Common myeloid progenitor, CD34-positive (primary cell): Measurements from ENCODE around the gene UPK1A.
"Not testable (repeated sequence)": the region's sequence is repeated elsewhere in the genome, so short reads cannot be mapped to it uniquely, and the experiment has no call there.

Experiments
- CTCF ChIA-PET: fragments of 350-600 bp; sonication (Branson Sonifier 250); formaldehyde crosslinking; loops from one replicate; lab custom pipeline; 2021; ENCODE audit warnings: antibody characterized with exemption; lab: Charles Lee
- POLR2A ChIA-PET: fragments of 350-600 bp; sonication (Branson Sonifier 250); formaldehyde crosslinking; loops from one replicate; lab custom pipeline; 2021; ENCODE audit warnings: antibody characterized with exemption; lab: Charles Lee
- DNase-seq, 3 donors: peaks; one replicate each; pipeline versions ENCODE4 v3.0.0 to v3.0.0-alpha.2; 2013
- H3K27ac ChIP-seq, 2 experiments: 1 replicate in 1 of 2; 2 replicates in 1 of 2; pipeline ENCODE4 v1.7.0; 2013; ENCODE audit warnings: inconsistent platforms in 2 of 2, low read length in 2 of 2, mild to moderate bottlenecking in 2 of 2, low read depth in 1 of 2, moderate library complexity in 1 of 2; ENCODE audit not compliant: severe bottlenecking in 2 of 2, insufficient read depth in 1 of 2, poor library complexity in 1 of 2
- H3K27me3 ChIP-seq, 5 experiments: replicated peaks in 2 of 5; 1 replicate in 3 of 5; 2 replicates in 2 of 5; pipeline versions ENCODE4 v1.6.1 to v1.7.0; 2013; ENCODE audit warnings: low read length in 4 of 5, mild to moderate bottlenecking in 2 of 5, moderate library complexity in 2 of 5, inconsistent platforms in 1 of 5; ENCODE audit not compliant: insufficient read depth in 5 of 5, control insufficient read depth in 4 of 5
- H3K36me3 ChIP-seq, 4 experiments: 1 replicate in 2 of 4; 2 replicates in 2 of 4; pipeline versions ENCODE4 v1.6.1 to v1.7.0; 2013; ENCODE audit warnings: low read length in 3 of 4, control low read depth in 1 of 4, mild to moderate bottlenecking in 1 of 4; ENCODE audit not compliant: control insufficient read depth in 4 of 4, insufficient read depth in 4 of 4
- H3K4me1 ChIP-seq, 4 experiments: 1 replicate in 3 of 4; 2 replicates in 1 of 4; pipeline versions ENCODE4 v1.6.1 to v1.7.1; 2013; ENCODE audit warnings: low read length in 3 of 4, mild to moderate bottlenecking in 3 of 4, control low read depth in 1 of 4, inconsistent platforms in 1 of 4, moderate library complexity in 1 of 4; ENCODE audit not compliant: control insufficient read depth in 4 of 4, insufficient read depth in 4 of 4; ENCODE audit errors: control extremely low read depth in 1 of 4
- H3K4me3 ChIP-seq, 7 experiments: 1 replicate in 4 of 7; 2 replicates in 3 of 7; pipeline versions ENCODE4 v1.5.1 to v1.7.0; 2013; ENCODE audit warnings: mild to moderate bottlenecking in 7 of 7, low read length in 6 of 7, moderate library complexity in 6 of 7, inconsistent platforms in 2 of 7, low read depth in 2 of 7, control low read depth in 1 of 7; ENCODE audit not compliant: insufficient read depth in 4 of 7, control insufficient read depth in 1 of 7; ENCODE audit errors: extremely low read depth in 1 of 7
- H3K9me3 ChIP-seq, 5 experiments: 1 replicate in 4 of 5; 2 replicates in 1 of 5; pipeline versions ENCODE4 v1.6.1 to v1.7.1; 2013; ENCODE audit warnings: low read length in 4 of 5, mild to moderate bottlenecking in 2 of 5, inconsistent platforms in 1 of 5, low read depth in 1 of 5, moderate library complexity in 1 of 5; ENCODE audit not compliant: control insufficient read depth in 4 of 5, insufficient read depth in 2 of 5; ENCODE audit errors: control extremely low read depth in 1 of 5
- WGBS: methylation state at CpG from one replicate; pipeline ENCODE4 v1.1.5; 2013; ENCODE audit not compliant: insufficient coverage; 5-methylcytosine and 5-hydroxymethylcytosine counted together

The UPK1A gene

GRCh38 chr19:35673121-35673804, 6.9 kb downstream of the UPK1A start:
- H3K27me3 ChIP-seq: peaks cover 6 to 39% (median 14%) of the 10 kb centered on the region in 5 experiments
- no peaks in the 10 kb centered on the region for H3K9me3 ChIP-seq
- DNase-seq: peak in 2 of 3 donors; percentile 56 to 59
- ChIA-PET CTCF (interaction anchor here (1.1 to 1.3 kb wide), 3 partner anchors 9 to 163 kb away, joined by 3 to 4 read pairs (median 3); no protein-coding TSS in a partner anchor), POLR2A (interaction anchor here (0.6 kb wide), 1 partner anchor 19 kb away, joined by 3 read pairs; no protein-coding TSS in a partner anchor)
- peaks cover 0 to 4% (median 3%) of the 10 kb centered on the region in 4 experiments for H3K4me1 ChIP-seq
- 2% methylated on average over 33 of the region's 39 CpGs for WGBS
- H3K36me3 ChIP-seq: no peaks in the 10 kb centered on the region
- no peak overlapping the region for H3K27ac ChIP-seq
- peak overlapping the region; percentile 0 to 71 (median 38) for H3K4me3 ChIP-seq

- ChIA-PET POLR2A (interaction anchor here (0.6 kb wide), 1 partner anchor 144 kb away, joined by 3 read pairs; no protein-coding TSS in a partner anchor), CTCF (no interaction called here)
- Histone ChIP-seq H3K27ac (no peak overlapping the region), H3K9me3 (no peaks in the 10 kb centered on the region), H3K27me3 (peaks cover 6 to 35% (median 14%) of the 10 kb centered on the region in 5 experiments), H3K4me3 (no peak overlapping the region), H3K4me1 (peaks cover 0 to 4% (median 3%) of the 10 kb centered on the region in 4 experiments), H3K36me3 (no peaks in the 10 kb centered on the region)
- 86% methylated on average over 14 of the region's 15 CpGs for WGBS
- no peak for DNase-seq
Measured at GRCh38 chr19:35675589-35676140, 9.3 kb downstream of the UPK1A start.

- Histone ChIP-seq H3K27ac (no peak overlapping the region), H3K36me3 (no peaks in the 10 kb centered on the region), H3K4me3 (no peak overlapping the region), H3K27me3 (no peaks in the 10 kb centered on the region), H3K4me1 (no peaks in the 10 kb centered on the region), H3K9me3 (no peaks in the 10 kb centered on the region)
- 100% methylated on average over 2 of the region's 4 CpGs for WGBS
- POLR2A ChIA-PET: interaction anchor here (0.6 kb wide), 1 partner anchor 22 kb away, joined by 3 read pairs; no protein-coding TSS in a partner anchor
- CTCF ChIA-PET: interaction anchor here (1.7 kb wide), 1 partner anchor 130 kb away, joined by 4 read pairs; no protein-coding TSS in a partner anchor
- no peak for DNase-seq
Measured at GRCh38 chr19:35689836-35690235, 23.5 kb downstream of the UPK1A start.

- H3K36me3 ChIP-seq, H3K4me3 ChIP-seq, H3K27me3 ChIP-seq, POLR2A ChIA-PET, H3K4me1 ChIP-seq, DNase-seq, H3K27ac ChIP-seq, H3K9me3 ChIP-seq: not testable (repeated sequence)
- 95% methylated on average over 29 of the region's 37 CpGs for WGBS
- CTCF ChIA-PET: interaction anchor here (1.5 to 1.7 kb wide), 2 partner anchors 23 to 128 kb away, joined by 3 to 4 read pairs; no protein-coding TSS in a partner anchor
Measured at GRCh38 chr19:35691106-35691505, 24.8 kb downstream of the UPK1A start.

GRCh38 chr19:35692010-35692409, 25.7 kb downstream of the UPK1A start:
- WGBS: 98% methylated on average over 6 of the region's 11 CpGs
- H3K27ac ChIP-seq: no peak overlapping the region
- H3K36me3 ChIP-seq: no peaks in the 10 kb centered on the region
- H3K4me3 ChIP-seq: no peak overlapping the region
- DNase-seq: no peak
- POLR2A ChIA-PET: no interaction called here
- no peaks in the 10 kb centered on the region for H3K9me3 ChIP-seq
- CTCF ChIA-PET: interaction anchor here (0.7 to 5.3 kb wide), 6 partner anchors 8 to 48 kb away, joined by 3 to 43 read pairs (median 4); no protein-coding TSS in a partner anchor
- H3K27me3 ChIP-seq: peaks cover 0 to 4% (median 0%) of the 10 kb centered on the region in 5 experiments
- H3K4me1 ChIP-seq: no peaks in the 10 kb centered on the region

- peaks cover 0 to 4% (median 0%) of the 10 kb centered on the region in 5 experiments for H3K27me3 ChIP-seq
- H3K4me1 ChIP-seq: no peaks in the 10 kb centered on the region
- CTCF ChIA-PET: interaction anchor here (0.7 to 5.3 kb wide), 7 partner anchors 9 to 66 kb away, joined by 3 to 43 read pairs (median 3); partner anchors contain the start of gene COX6B1
- H3K36me3 ChIP-seq: no peaks in the 10 kb centered on the region
- 5% methylated on average over 3 of the region's 8 CpGs for WGBS
- POLR2A ChIA-PET: no interaction called here
- no peak overlapping the region for H3K27ac ChIP-seq
- no peak overlapping the region for H3K4me3 ChIP-seq
- H3K9me3 ChIP-seq: no peaks in the 10 kb centered on the region
- DNase-seq: no peak
Measured at GRCh38 chr19:35693422-35693821, 27.1 kb downstream of the UPK1A start.
